Measurements from ENCODE around the gene LRCH4. TPM values are rescaled to one million over a fixed set of nuclear protein-coding genes. Genes with fewer than 3 reads are reported as not detected.

LRCH4 gene
- total and polyA plus RNA-seq, 2 of the 13 experiments (the other 11 are each of a cell fraction or from before 2014, with no cell fraction given): 7.0 to 9.3 TPM

DNA sequence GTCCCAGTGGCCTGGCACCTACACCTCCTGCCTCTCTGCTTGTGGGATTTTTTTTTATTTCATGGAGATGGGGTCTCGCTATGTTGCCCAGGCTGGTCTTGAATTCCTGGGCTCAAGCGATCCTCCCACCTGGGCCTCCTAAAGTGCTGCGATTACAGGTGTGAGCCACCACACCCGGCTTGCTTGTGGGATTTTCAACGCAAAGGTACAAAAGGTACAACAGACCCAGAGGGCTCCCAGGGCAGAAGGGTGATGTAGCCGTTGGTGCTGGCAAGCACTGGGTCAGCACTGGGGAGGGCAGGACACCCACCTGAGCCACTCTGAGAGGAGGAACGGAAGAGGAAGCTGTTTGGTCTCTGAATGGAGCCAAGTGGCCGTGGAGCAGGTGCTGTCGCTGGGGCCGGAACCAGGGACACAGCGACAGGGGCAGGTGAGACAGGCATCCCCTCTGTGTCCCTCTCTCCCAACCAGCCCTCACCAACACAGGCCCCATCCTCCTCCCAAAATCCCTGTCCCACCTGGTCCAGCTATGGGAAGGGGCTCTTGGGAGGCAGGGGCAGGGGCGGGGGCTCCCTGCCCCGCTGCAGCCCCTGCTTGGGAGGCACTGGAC lies 9.4 kb downstream of the LRCH4 start (continued):
- TF ChIP-seq ZNF460 (CRISPR knock-in tag; IDR thresholded peaks at IDR 0.05; ENCODE audit: borderline replicate concordance) (no peak), HDAC6 (IDR thresholded peaks at IDR 0.05; ENCODE audit: low read depth, low read length) (no peak), ZNF549 (CRISPR knock-in tag; IDR thresholded peaks at IDR 0.05) (no peak), POLR2G (IDR thresholded peaks at IDR 0.05; ENCODE audit: low read depth, low read length) (peak; percentile 50; the same call in 1 of the 2 replicates), RFX5 (IDR thresholded peaks at IDR 0.05; ENCODE audit: low read depth, low read length) (no peak), PAF1 (CRISPR knock-in tag; IDR thresholded peaks at IDR 0.05) (no peak), NR2F6 (IDR thresholded peaks at IDR 0.05) (no peak), NR2F6 (CRISPR knock-in tag; IDR thresholded peaks at IDR 0.05) (no peak), GRHL1 (CRISPR knock-in tag; conservative IDR thresholded peaks at IDR 0.05) (no peak), ZNF562 (CRISPR knock-in tag; IDR thresholded peaks at IDR 0.05; ENCODE audit: borderline replicate concordance) (no peak), ZNF776 (CRISPR knock-in tag; IDR thresholded peaks at IDR 0.05) (no peak)

DNA sequence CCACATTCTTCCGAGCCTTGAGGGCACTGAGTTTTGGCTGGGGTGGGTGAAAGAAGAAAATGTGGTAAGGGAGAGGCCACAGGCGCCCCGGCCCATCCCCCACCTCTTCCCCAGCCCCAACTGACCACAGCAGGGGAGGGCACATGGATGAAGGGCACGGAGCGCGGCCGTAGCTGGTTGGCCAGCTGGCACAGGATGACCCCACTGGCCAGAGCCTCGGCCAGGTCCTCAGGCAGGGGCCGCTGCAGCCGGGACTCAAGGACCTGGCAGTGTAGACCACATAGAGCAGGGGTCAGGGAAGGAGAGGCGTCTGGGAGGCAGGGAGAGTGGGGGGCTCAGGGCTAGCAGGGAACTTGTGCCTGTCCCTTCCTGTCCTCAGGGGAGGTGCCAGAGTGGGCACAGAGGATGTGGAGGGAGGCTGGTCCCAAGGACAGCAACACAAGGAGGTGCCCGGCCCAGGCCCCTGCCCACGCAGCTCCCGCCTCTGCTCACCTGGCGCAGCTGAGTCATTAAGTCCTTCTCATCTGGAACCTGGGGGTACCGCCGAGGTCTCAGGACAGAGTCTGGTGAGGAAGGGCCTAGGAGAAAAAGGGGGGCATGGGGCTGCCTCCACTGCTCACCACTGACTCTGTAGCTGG lies 10.1 kb downstream of the LRCH4 start:
- in situ Hi-C loops (cut with HindIII; ENCODE audit: extremely low pct_ligation_motif_present, low pct_unique_long_range_greater_than_20kb): no loop called here
- no peak overlapping the region for H3K27ac ChIP-seq (ENCODE audit: extremely low read length, insufficient read depth, low read length)
- TF ChIP-seq ZNF547 (CRISPR knock-in tag; IDR thresholded peaks at IDR 0.05) (no peak), ZNF232 (CRISPR knock-in tag; IDR thresholded peaks at IDR 0.05; ENCODE audit: borderline replicate concordance) (no peak), CHD2 (IDR thresholded peaks at IDR 0.05; ENCODE audit: low read depth, low read length) (peak; percentile 14; the same call in 1 of the 2 replicates), ZNF607 (CRISPR knock-in tag; IDR thresholded peaks at IDR 0.05; ENCODE audit: borderline replicate concordance) (no peak), RARA (CRISPR knock-in tag; IDR thresholded peaks at IDR 0.05) (no peak), SALL2 (CRISPR knock-in tag; IDR thresholded peaks at IDR 0.05) (no peak), MYPOP (CRISPR knock-in tag; IDR thresholded peaks at IDR 0.05) (no peak), TCF7 (IDR thresholded peaks at IDR 0.05; ENCODE audit: low read depth) (no peak), AGO1 (IDR thresholded peaks at IDR 0.05; ENCODE audit: low read depth, low read length, poor library complexity, severe bottlenecking) (peak; percentile 88)
- TF ChIP-seq, protein P1, sequence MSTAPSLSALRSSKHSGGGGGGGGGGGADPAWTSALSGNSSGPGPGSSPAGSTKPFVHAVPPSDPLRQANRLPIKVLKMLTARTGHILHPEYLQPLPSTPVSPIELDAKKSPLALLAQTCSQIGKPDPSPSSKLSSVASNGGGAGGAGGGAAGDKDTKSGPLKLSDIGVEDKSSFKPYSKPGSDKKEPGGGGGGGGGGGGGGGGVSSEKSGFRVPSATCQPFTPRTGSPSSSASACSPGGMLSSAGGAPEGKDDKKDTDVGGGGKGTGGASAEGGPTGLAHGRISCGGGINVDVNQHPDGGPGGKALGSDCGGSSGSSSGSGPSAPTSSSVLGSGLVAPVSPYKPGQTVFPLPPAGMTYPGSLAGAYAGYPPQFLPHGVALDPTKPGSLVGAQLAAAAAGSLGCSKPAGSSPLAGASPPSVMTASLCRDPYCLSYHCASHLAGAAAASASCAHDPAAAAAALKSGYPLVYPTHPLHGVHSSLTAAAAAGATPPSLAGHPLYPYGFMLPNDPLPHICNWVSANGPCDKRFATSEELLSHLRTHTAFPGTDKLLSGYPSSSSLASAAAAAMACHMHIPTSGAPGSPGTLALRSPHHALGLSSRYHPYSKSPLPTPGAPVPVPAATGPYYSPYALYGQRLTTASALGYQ (CRISPR knock-in tag; IDR thresholded peaks at IDR 0.05): no peak

More for the DNA sequence above, 10.1 kb downstream of the LRCH4 start:
- Histone ChIP-seq H3K4me1 (ENCODE audit: insufficient read depth, low read length) (peaks cover 24% of the 10 kb centered on the region), H3K4me2 (ENCODE audit: low read depth, low read length) (no peak overlapping the region), H2AFZ (ENCODE audit: low read length) (no peak overlapping the region), H3K9me3 (ENCODE audit: low read length) (no peaks in the 10 kb centered on the region), H3K36me3 (replicated peaks in 1 of 2; ENCODE audit: control insufficient read depth in 1 of 2, insufficient read depth in 2 of 2, low read length in 2 of 2) (peaks cover 9 to 21% of the 10 kb centered on the region in 2 experiments; a peak in 4 of 5 replicates), H3K79me2 (ENCODE audit: insufficient read depth, low read length) (no peaks in the 10 kb centered on the region), H4K20me1 (ENCODE audit: insufficient read depth, low read length) (no peaks in the 10 kb centered on the region), H3K27me3 (ENCODE audit: control insufficient read depth in 1 of 2, insufficient read depth in 2 of 2, low read length in 2 of 2) (no peaks in the 10 kb centered on the region), H3K4me3 (replicated peaks in 1 of 3; ENCODE audit: insufficient read depth in 1 of 3, low read depth in 2 of 3, low read length in 3 of 3) (no peak overlapping the region), H3K9ac (ENCODE audit: insufficient read depth, low read depth, low read length) (no peak overlapping the region)
- DNase-seq (ENCODE audit: low spot score): no peak
- POLR2A ChIA-PET: no interaction called here
- WGBS (ENCODE audit: low lambda C conversion rate): 89% methylated on average over 8 of the region's 17 CpGs
- CTCF ChIA-PET (ENCODE audit: low intra/inter-chr PET ratio, low total read pairs): no interaction called here
- no TSS peak for BruUV-seq (replicated peaks)
- ATAC-seq: no peak
- intact Hi-C loops (cut with micrococcal nuclease; ENCODE audit: unreplicated experiment): no loop called here
- no peak for FAIRE-seq

Data from HepG2 (cell line).